ENCODE data around the gene TFB2M. TPM values are rescaled to one million over a fixed set of nuclear protein-coding genes. Genes with fewer than 3 reads are reported as not detected.

TFB2M gene
- total RNA-seq, 1 experiment from 2014 or later: 27.7 TPM

DNA sequence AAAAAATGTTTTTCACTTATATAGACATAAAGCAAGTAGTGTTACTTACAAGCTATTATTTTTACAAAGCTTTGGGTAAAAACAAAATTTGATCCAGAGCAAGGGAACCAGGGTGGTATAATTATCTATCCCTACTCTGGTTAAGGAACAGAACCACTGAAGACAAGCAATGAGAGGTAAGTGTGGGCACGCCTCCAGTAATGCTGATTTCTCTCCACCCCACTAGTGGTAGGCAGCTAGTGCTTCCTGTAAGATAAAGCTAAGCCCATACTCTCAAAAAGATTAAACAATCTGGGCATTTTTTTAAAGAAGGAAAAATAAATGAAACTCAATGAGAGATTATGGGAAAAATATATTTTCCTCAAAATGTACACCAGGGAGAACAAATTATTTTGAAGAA lies 22.1 kb downstream of the TFB2M start:
- H2BK5ac ChIP-seq (ENCODE audit: insufficient read length, low read length): no peak overlapping the region
- Mint-ChIP-seq H3K4me1 (no peaks in the 10 kb centered on the region), H3K27me3 (ENCODE audit: low read depth) (no peaks in the 10 kb centered on the region), H3K36me3 (ENCODE audit: insufficient read depth in 1 of 3, low read depth in 3 of 3) (peaks cover 21 to 64% (median 30%) of the 10 kb centered on the region in 3 experiments; a peak in 6 of 7 replicates), H3K27ac (no peak overlapping the region), H3K9me3 (no peaks in the 10 kb centered on the region; a peak in 1 of 5 replicates), H3K4me3 (no peak overlapping the region)
- H3T11ph ChIP-seq (ENCODE audit: low read length): no peak overlapping the region
- no peak overlapping the region for H4K91ac ChIP-seq (ENCODE audit: insufficient read length, low read depth, low read length)
- H4K20me1 ChIP-seq (ENCODE audit: control insufficient read depth, insufficient read depth, insufficient read length): no peaks in the 10 kb centered on the region
- H3K9me3 ChIP-seq (ENCODE audit: control insufficient read depth, low read depth, low read length): no peaks in the 10 kb centered on the region
- no peak overlapping the region for H3K23ac ChIP-seq (ENCODE audit: insufficient read length, low read depth, low read length)
- WGBS (ENCODE audit: extremely low coverage, insufficient read length, low lambda C conversion rate): no CpG with 5 or more reads among the region's 1 CpG
- H3K4me2 ChIP-seq (ENCODE audit: insufficient read depth, insufficient read length, low read length): no peak overlapping the region
- H2BK15ac ChIP-seq (ENCODE audit: low read depth, low read length): no peak overlapping the region
- H4K5ac ChIP-seq (ENCODE audit: insufficient read length, low read depth, low read length): no peak overlapping the region
- no peak for DNase-seq
- H3K79me2 ChIP-seq (ENCODE audit: insufficient read depth, low read length): no peaks in the 10 kb centered on the region
- no peaks in the 10 kb centered on the region for H3K4me1 ChIP-seq (ENCODE audit: insufficient read depth, low read length)
- no peak overlapping the region for H2AFZ ChIP-seq (ENCODE audit: low read length)
- TF ChIP-seq, protein P1, sequence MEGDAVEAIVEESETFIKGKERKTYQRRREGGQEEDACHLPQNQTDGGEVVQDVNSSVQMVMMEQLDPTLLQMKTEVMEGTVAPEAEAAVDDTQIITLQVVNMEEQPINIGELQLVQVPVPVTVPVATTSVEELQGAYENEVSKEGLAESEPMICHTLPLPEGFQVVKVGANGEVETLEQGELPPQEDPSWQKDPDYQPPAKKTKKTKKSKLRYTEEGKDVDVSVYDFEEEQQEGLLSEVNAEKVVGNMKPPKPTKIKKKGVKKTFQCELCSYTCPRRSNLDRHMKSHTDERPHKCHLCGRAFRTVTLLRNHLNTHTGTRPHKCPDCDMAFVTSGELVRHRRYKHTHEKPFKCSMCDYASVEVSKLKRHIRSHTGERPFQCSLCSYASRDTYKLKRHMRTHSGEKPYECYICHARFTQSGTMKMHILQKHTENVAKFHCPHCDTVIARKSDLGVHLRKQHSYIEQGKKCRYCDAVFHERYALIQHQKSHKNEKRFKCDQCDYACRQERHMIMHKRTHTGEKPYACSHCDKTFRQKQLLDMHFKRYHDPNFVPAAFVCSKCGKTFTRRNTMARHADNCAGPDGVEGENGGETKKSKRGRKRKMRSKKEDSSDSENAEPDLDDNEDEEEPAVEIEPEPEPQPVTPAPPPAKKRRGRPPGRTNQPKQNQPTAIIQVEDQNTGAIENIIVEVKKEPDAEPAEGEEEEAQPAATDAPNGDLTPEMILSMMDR (conservative IDR thresholded peaks at IDR 0.05): no peak
- H3K27ac ChIP-seq (ENCODE audit: insufficient read length, low read depth, low read length): no peak overlapping the region
- no peak overlapping the region for H2BK20ac ChIP-seq (ENCODE audit: low read depth, low read length, poor library complexity, severe bottlenecking)
- H2AK5ac ChIP-seq (ENCODE audit: insufficient read length, low read length): no peak overlapping the region
- no peak overlapping the region for H2BK120ac ChIP-seq (ENCODE audit: low read depth, low read length, poor library complexity, severe bottlenecking)
- H3K79me1 ChIP-seq (ENCODE audit: insufficient read depth, low read depth, low read length, poor library complexity, severe bottlenecking): no peaks in the 10 kb centered on the region
- H2BK12ac ChIP-seq (ENCODE audit: insufficient read length, low read depth, low read length): no peak overlapping the region
- H3K27me3 ChIP-seq (ENCODE audit: insufficient read depth, low read length): no peaks in the 10 kb centered on the region
- no peak overlapping the region for H4K8ac ChIP-seq (replicated peaks; ENCODE audit: insufficient read length, low read depth, low read length)
- H3K4ac ChIP-seq (ENCODE audit: low read depth, low read length): no peak overlapping the region
- H3K14ac ChIP-seq (ENCODE audit: insufficient read depth, low read length): no peak overlapping the region
- no peak overlapping the region for H3K56ac ChIP-seq (ENCODE audit: insufficient read length, low read depth, low read length)
- H3K9ac ChIP-seq (ENCODE audit: extremely low read depth, insufficient read length, low read length): no peak overlapping the region
- no peak overlapping the region for H3K18ac ChIP-seq (ENCODE audit: insufficient read length, low read depth, low read length)
- no peaks in the 10 kb centered on the region for H3K23me2 ChIP-seq (ENCODE audit: insufficient read length, low read depth, low read length, poor library complexity, severe bottlenecking)

Measured in H9 (cell line).